K562 (cell line): ENCODE data around the gene NAT8L. TPM values are rescaled to one million over a fixed set of nuclear protein-coding genes. Genes with fewer than 3 reads are reported as not detected.

Experiments used
- KDM1A ChIP-seq, 2 experiments: fragments of 450-650 bp; IDR thresholded peaks; 2 replicates each; pipeline ENCODE4 v1.6.1; 2016; ENCODE audit warnings: mild to moderate bottlenecking in 2 of 2
- MYNN ChIP-seq, 2 experiments: sonication (generic); formaldehyde crosslinking in 1 of 2; IDR thresholded peaks; 2 replicates each; pipeline versions ENCODE4 v1.5.0 to v1.6.1; 2016 to 2020; ENCODE audit warnings: antibody characterized with exemption in 1 of 2, missing genetic modification reagents in 1 of 2
- SMARCC2 ChIP-seq: fragments of 450-650 bp; IDR thresholded peaks from 2 replicates; pipeline ENCODE4 v1.6.1; 2017; ENCODE audit warnings: antibody characterized with exemption, moderate library complexity, mild to moderate bottlenecking, low read depth
- polyA plus RNA-seq, 8 experiments: library from polyadenylated mRNA; depleted of rRNA in 4 of 8; stranded (reverse) in 5 of 8; unstranded in 3 of 8; fragments of >200 nt; fragmentation: Nextera tagmentation in 2 of 8; fragmentation: Illumina TruSeq in 1 of 8; extraction: Ambion mirVana in 2 of 8; extraction: Trizol in 1 of 8; gene quantifications; 2 replicates each; pipeline versions ENCODE4 v1.2.1 to v1.2.3, GENCODE V29; 2011 to 2014; ENCODE audit warnings: inconsistent platforms in 1 of 8, missing spikeins in 1 of 8
- total RNA-seq, 7 experiments: library from RNA; depleted of rRNA in 6 of 7; stranded (reverse); fragments of >200 nt in 6 of 7; fragmentation: Illumina TruSeq in 2 of 7; extraction: Trizol in 2 of 7; gene quantifications; 2 replicates each; pipeline versions ENCODE4 v1.2.1 to v1.2.3, GENCODE V29; 2011 to 2021; ENCODE audit warnings: low replicate concordance in 1 of 7
- TF ChIP-seq, protein P1 (sequence below): sonication (generic); formaldehyde crosslinking; IDR thresholded peaks from 2 replicates; pipeline ENCODE4 v1.8.0; 2023; ENCODE audit warnings: missing genetic modification reagents, mild to moderate bottlenecking, borderline replicate concordance
- TF ChIP-seq, protein P2 (sequence below), 2 experiments: fragments of 450-650 bp; conservative IDR thresholded peaks; 2 replicates each; pipeline ENCODE4 v1.6.1; 2017; ENCODE audit warnings: mild to moderate bottlenecking in 2 of 2, moderate library complexity in 2 of 2

The NAT8L gene
- total and polyA plus RNA-seq, 9 of the 15 experiments (the other 6 are each of a cell fraction or from before 2014, with no cell fraction given) = 0.06 to 11.0 (median 1.5) TPM

GRCh38 chr4:2009651-2010233, 49.4 kb upstream of the NAT8L start (continued):
- TF ChIP-seq, protein P1, sequence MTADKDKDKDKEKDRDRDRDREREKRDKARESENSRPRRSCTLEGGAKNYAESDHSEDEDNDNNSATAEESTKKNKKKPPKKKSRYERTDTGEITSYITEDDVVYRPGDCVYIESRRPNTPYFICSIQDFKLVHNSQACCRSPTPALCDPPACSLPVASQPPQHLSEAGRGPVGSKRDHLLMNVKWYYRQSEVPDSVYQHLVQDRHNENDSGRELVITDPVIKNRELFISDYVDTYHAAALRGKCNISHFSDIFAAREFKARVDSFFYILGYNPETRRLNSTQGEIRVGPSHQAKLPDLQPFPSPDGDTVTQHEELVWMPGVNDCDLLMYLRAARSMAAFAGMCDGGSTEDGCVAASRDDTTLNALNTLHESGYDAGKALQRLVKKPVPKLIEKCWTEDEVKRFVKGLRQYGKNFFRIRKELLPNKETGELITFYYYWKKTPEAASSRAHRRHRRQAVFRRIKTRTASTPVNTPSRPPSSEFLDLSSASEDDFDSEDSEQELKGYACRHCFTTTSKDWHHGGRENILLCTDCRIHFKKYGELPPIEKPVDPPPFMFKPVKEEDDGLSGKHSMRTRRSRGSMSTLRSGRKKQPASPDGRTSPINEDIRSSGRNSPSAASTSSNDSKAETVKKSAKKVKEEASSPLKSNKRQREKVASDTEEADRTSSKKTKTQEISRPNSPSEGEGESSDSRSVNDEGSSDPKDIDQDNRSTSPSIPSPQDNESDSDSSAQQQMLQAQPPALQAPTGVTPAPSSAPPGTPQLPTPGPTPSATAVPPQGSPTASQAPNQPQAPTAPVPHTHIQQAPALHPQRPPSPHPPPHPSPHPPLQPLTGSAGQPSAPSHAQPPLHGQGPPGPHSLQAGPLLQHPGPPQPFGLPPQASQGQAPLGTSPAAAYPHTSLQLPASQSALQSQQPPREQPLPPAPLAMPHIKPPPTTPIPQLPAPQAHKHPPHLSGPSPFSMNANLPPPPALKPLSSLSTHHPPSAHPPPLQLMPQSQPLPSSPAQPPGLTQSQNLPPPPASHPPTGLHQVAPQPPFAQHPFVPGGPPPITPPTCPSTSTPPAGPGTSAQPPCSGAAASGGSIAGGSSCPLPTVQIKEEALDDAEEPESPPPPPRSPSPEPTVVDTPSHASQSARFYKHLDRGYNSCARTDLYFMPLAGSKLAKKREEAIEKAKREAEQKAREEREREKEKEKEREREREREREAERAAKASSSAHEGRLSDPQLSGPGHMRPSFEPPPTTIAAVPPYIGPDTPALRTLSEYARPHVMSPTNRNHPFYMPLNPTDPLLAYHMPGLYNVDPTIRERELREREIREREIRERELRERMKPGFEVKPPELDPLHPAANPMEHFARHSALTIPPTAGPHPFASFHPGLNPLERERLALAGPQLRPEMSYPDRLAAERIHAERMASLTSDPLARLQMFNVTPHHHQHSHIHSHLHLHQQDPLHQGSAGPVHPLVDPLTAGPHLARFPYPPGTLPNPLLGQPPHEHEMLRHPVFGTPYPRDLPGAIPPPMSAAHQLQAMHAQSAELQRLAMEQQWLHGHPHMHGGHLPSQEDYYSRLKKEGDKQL (CRISPR knock-in tag) = 0 out of 2 replicates have a peak, but pooled peaks have one; percentile 31
- TF ChIP-seq KDM1A (IDR thresholded peaks at IDR 0.05) = peak in 1 of 2 experiments; percentile 51; a peak in 1 of 4 replicates
- no peak for TF ChIP-seq SMARCC2
- TF ChIP-seq, protein P2, sequence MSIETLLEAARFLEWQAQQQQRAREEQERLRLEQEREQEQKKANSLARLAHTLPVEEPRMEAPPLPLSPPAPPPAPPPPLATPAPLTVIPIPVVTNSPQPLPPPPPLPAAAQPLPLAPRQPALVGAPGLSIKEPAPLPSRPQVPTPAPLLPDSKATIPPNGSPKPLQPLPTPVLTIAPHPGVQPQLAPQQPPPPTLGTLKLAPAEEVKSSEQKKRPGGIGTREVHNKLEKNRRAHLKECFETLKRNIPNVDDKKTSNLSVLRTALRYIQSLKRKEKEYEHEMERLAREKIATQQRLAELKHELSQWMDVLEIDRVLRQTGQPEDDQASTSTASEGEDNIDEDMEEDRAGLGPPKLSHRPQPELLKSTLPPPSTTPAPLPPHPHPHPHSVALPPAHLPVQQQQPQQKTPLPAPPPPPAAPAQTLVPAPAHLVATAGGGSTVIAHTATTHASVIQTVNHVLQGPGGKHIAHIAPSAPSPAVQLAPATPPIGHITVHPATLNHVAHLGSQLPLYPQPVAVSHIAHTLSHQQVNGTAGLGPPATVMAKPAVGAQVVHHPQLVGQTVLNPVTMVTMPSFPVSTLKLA (conservative IDR thresholded peaks at IDR 0.05) = 0 out of 4 replicates have a peak, but pooled peaks of 1 of the 2 experiments have one; percentile 6
- TF ChIP-seq MYNN (IDR thresholded peaks at IDR 0.05) = no peak
- TF ChIP-seq MYNN (CRISPR knock-in tag; IDR thresholded peaks at IDR 0.05) = no peak
